GM18511 (cell line): Measurements from ENCODE around the gene FAM181B.

Experiments used
- ATAC-seq: cut with Tn5 transposase; IDR thresholded peaks from one replicate; pipeline ENCODE4 v1.9.1; 2021; ENCODE audit warnings: mild to moderate bottlenecking, moderate library complexity; ENCODE audit not compliant: unreplicated experiment

Gene FAM181B

GRCh38 chr11:82733444-82734119 lies at the start of gene FAM181B:
Gene FAM181B (minus strand): TSS chr11:82733864. CDS start chr11:82733729, 135 bp downstream.
- peak; percentile 48 for ATAC-seq

GRCh38 chr11:82782825-82783374 lies 49.2 kb upstream of the FAM181B start:
- ATAC-seq = no peak

GRCh38 chr11:82778776-82779175 lies 45.1 kb upstream of the FAM181B start:
- ATAC-seq = no peak

GRCh38 chr11:82776377-82776776 lies 42.7 kb upstream of the FAM181B start:
- no peak for ATAC-seq

GRCh38 chr11:82775736-82776346 lies 42.2 kb upstream of the FAM181B start:
- ATAC-seq = peak; percentile 98

GRCh38 chr11:82775218-82775617 lies 41.6 kb upstream of the FAM181B start:
- ATAC-seq = no peak

- no peak for ATAC-seq
Observed at GRCh38 chr11:82771781-82772180, 38.1 kb upstream of the FAM181B start.

GRCh38 chr11:82767123-82767522 lies 33.5 kb upstream of the FAM181B start:
- no peak for ATAC-seq

GRCh38 chr11:82765466-82766034 lies 31.9 kb upstream of the FAM181B start:
- no peak for ATAC-seq

- ATAC-seq = no peak
Observed at GRCh38 chr11:82763167-82763566, 29.5 kb upstream of the FAM181B start.

- ATAC-seq = no peak
Observed at GRCh38 chr11:82759649-82760048, 26.0 kb upstream of the FAM181B start.

GRCh38 chr11:82757660-82758357 lies 24.1 kb upstream of the FAM181B start:
- peak; percentile 51 for ATAC-seq

- ATAC-seq = no peak
Observed at GRCh38 chr11:82756765-82757639, 23.3 kb upstream of the FAM181B start.

GRCh38 chr11:82754410-82754809 lies 20.7 kb upstream of the FAM181B start:
- no peak for ATAC-seq

GRCh38 chr11:82753921-82754320 lies 20.3 kb upstream of the FAM181B start:
- ATAC-seq = no peak

- ATAC-seq = no peak
Observed at GRCh38 chr11:82752801-82753200, 19.1 kb upstream of the FAM181B start.

- ATAC-seq = no peak
Observed at GRCh38 chr11:82750643-82751139, 17.0 kb upstream of the FAM181B start.

- ATAC-seq = no peak
Observed at GRCh38 chr11:82747471-82747870, 13.8 kb upstream of the FAM181B start.

GRCh38 chr11:82738091-82738490 lies 4.4 kb upstream of the FAM181B start:
- no peak for ATAC-seq

GRCh38 chr11:82734120-82734479 lies 436 bp upstream of the FAM181B start:
- no peak for ATAC-seq
